K562 (cell line): ENCODE measurements around the gene GNAZ. TPM values are rescaled to one million over a fixed set of nuclear protein-coding genes. Genes with fewer than 3 reads are reported as not detected.

ENCODE experiments used
- CEBPG ChIP-seq, 3 experiments: fragments of 200-800 bp in 1 of 3; sonication (Bioruptor generic) in 1 of 3; sonication (generic) in 1 of 3; formaldehyde crosslinking in 1 of 3; IDR thresholded peaks in 2 of 3; conservative IDR thresholded peaks in 1 of 3; 2 replicates each; pipeline versions ENCODE4 v1.6.1 to v1.8.0; 2016 to 2022; ENCODE audit warnings: missing compliant biosample characterization in 2 of 3, missing genetic modification characterization in 2 of 3, mild to moderate bottlenecking in 1 of 3, missing genetic modification reagents in 1 of 3
- GABPB1 ChIP-seq: sonication (generic); formaldehyde crosslinking; IDR thresholded peaks from 2 replicates; pipeline ENCODE4 v1.8.0; 2022; ENCODE audit warnings: mild to moderate bottlenecking, missing genetic modification reagents
- GTF2E2 ChIP-seq: fragments of 200-800 bp; sonication (Bioruptor generic); IDR thresholded peaks from 2 replicates; pipeline ENCODE4 v1.6.1; 2016; ENCODE audit warnings: missing genetic modification characterization, missing compliant biosample characterization
- NR2C2 ChIP-seq, 2 experiments: fragments of 200-800 bp in 1 of 2; sonication (Bioruptor generic) in 1 of 2; sonication (generic) in 1 of 2; formaldehyde crosslinking in 1 of 2; IDR thresholded peaks; 2 replicates each; pipeline versions ENCODE4 v1.6.1 to v1.8.0; 2016 to 2022; ENCODE audit warnings: mild to moderate bottlenecking in 1 of 2, missing compliant biosample characterization in 1 of 2, missing genetic modification characterization in 1 of 2, missing genetic modification reagents in 1 of 2
- RB1 ChIP-seq: fragments of 450-650 bp; IDR thresholded peaks from 2 replicates; pipeline ENCODE4 v1.6.1; 2017; ENCODE audit warnings: low read depth, mild to moderate bottlenecking
- RERE ChIP-seq: sonication (generic); formaldehyde crosslinking; IDR thresholded peaks from 2 replicates; pipeline ENCODE4 v1.8.0; 2023; ENCODE audit warnings: missing genetic modification reagents, mild to moderate bottlenecking, borderline replicate concordance
- RUNX1 ChIP-seq: sonication (generic); IDR thresholded peaks from 2 replicates; pipeline ENCODE4 v1.6.1; 2016; ENCODE audit warnings: antibody characterized with exemption, low read depth
- TCF7 ChIP-seq: sonication (generic); IDR thresholded peaks from 2 replicates; pipeline ENCODE4 v1.6.1; 2016; ENCODE audit warnings: antibody characterized with exemption, borderline replicate concordance
- TGIF2 ChIP-seq: sonication (generic); formaldehyde crosslinking; IDR thresholded peaks from 2 replicates; pipeline ENCODE4 v1.8.1; 2022; ENCODE audit warnings: mild to moderate bottlenecking, missing genetic modification reagents, moderate library complexity
- ZNF146 ChIP-seq: IDR thresholded peaks from one replicate; pipeline ENCODE4 v1.6.1; 2018; ENCODE audit warnings: missing compliant biosample characterization; ENCODE audit not compliant: unreplicated experiment
- polyA plus RNA-seq, 8 experiments: library from polyadenylated mRNA; depleted of rRNA in 4 of 8; stranded (reverse) in 5 of 8; unstranded in 3 of 8; fragments of >200 nt; fragmentation: Nextera tagmentation in 2 of 8; fragmentation: Illumina TruSeq in 1 of 8; extraction: Ambion mirVana in 2 of 8; extraction: Trizol in 1 of 8; gene quantifications; 2 replicates each; pipeline versions ENCODE4 v1.2.1 to v1.2.3, GENCODE V29; 2011 to 2014; ENCODE audit warnings: inconsistent platforms in 1 of 8, missing spikeins in 1 of 8
- total RNA-seq, 7 experiments: library from RNA; depleted of rRNA in 6 of 7; stranded (reverse); fragments of >200 nt in 6 of 7; fragmentation: Illumina TruSeq in 2 of 7; extraction: Trizol in 2 of 7; gene quantifications; 2 replicates each; pipeline versions ENCODE4 v1.2.1 to v1.2.3, GENCODE V29; 2011 to 2021; ENCODE audit warnings: low replicate concordance in 1 of 7
- TF ChIP-seq, protein P1 (sequence below): sonication (generic); formaldehyde crosslinking; IDR thresholded peaks from 2 replicates; pipeline ENCODE4 v1.8.0; 2022; ENCODE audit warnings: mild to moderate bottlenecking, missing genetic modification reagents
- TF ChIP-seq, protein P2 (sequence below), 3 experiments: fragments of 200-800 bp in 1 of 3; sonication (Bioruptor generic) in 1 of 3; sonication (generic) in 1 of 3; formaldehyde crosslinking in 1 of 3; IDR thresholded peaks; 2 replicates each; pipeline versions ENCODE4 v1.6.1 to v1.8.0; 2016 to 2022; ENCODE audit warnings: mild to moderate bottlenecking in 2 of 3, missing compliant biosample characterization in 2 of 3, missing genetic modification characterization in 2 of 3, missing genetic modification reagents in 1 of 3

The GNAZ gene
- total and polyA plus RNA-seq, 9 of the 15 experiments (the other 6 are each of a cell fraction or from before 2014, with no cell fraction given), result 0.04 to 0.22 (median 0.13) TPM; not detected in 3

- TF ChIP-seq, protein P1, sequence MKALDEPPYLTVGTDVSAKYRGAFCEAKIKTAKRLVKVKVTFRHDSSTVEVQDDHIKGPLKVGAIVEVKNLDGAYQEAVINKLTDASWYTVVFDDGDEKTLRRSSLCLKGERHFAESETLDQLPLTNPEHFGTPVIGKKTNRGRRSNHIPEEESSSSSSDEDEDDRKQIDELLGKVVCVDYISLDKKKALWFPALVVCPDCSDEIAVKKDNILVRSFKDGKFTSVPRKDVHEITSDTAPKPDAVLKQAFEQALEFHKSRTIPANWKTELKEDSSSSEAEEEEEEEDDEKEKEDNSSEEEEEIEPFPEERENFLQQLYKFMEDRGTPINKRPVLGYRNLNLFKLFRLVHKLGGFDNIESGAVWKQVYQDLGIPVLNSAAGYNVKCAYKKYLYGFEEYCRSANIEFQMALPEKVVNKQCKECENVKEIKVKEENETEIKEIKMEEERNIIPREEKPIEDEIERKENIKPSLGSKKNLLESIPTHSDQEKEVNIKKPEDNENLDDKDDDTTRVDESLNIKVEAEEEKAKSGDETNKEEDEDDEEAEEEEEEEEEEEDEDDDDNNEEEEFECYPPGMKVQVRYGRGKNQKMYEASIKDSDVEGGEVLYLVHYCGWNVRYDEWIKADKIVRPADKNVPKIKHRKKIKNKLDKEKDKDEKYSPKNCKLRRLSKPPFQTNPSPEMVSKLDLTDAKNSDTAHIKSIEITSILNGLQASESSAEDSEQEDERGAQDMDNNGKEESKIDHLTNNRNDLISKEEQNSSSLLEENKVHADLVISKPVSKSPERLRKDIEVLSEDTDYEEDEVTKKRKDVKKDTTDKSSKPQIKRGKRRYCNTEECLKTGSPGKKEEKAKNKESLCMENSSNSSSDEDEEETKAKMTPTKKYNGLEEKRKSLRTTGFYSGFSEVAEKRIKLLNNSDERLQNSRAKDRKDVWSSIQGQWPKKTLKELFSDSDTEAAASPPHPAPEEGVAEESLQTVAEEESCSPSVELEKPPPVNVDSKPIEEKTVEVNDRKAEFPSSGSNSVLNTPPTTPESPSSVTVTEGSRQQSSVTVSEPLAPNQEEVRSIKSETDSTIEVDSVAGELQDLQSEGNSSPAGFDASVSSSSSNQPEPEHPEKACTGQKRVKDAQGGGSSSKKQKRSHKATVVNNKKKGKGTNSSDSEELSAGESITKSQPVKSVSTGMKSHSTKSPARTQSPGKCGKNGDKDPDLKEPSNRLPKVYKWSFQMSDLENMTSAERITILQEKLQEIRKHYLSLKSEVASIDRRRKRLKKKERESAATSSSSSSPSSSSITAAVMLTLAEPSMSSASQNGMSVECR, result peak; percentile 76; the same call in 1 of the 2 replicates
- TF ChIP-seq ZNF146 (no peak), RUNX1 (peak; percentile 79; the same call in 1 of the 2 replicates), TGIF2 (CRISPR knock-in tag) (0 out of 2 replicates have a peak, but pooled peaks have one; percentile 16), GTF2E2 (tag) (no peak), NR2C2 (CRISPR knock-in tag; IDR thresholded peaks at IDR 0.05) (no peak), NR2C2 (tag; IDR thresholded peaks at IDR 0.05) (peak; percentile 86; the same call in 1 of the 2 replicates), RB1 (0 out of 2 replicates have a peak, but pooled peaks have one; percentile 12), TCF7 (0 out of 2 replicates have a peak, but pooled peaks have one; percentile 59), GABPB1 (peak; percentile 28; the same call in 1 of the 2 replicates), CEBPG (CRISPR knock-in tag; IDR thresholded peaks at IDR 0.05) (peak; percentile 74), CEBPG (tag; conservative IDR thresholded peaks at IDR 0.05 in 1 of 2, IDR thresholded peaks at IDR 0.05 in 1 of 2) (no peak), RERE (peak; percentile 92; the same call in 1 of the 2 replicates)
- TF ChIP-seq, protein P2, sequence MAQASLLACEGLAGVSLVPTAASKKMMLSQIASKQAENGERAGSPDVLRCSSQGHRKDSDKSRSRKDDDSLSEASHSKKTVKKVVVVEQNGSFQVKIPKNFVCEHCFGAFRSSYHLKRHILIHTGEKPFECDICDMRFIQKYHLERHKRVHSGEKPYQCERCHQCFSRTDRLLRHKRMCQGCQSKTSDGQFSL (CRISPR knock-in tag; IDR thresholded peaks at IDR 0.05), result no peak
- TF ChIP-seq, protein P2 (tag; IDR thresholded peaks at IDR 0.05), result no peak
Measured at GRCh38 chr22:23036684-23037428, 33.5 kb upstream of the GNAZ start (continued).
